Fibroblast of the aortic adventitia (primary cell): ENCODE measurements around the gene CEP44. TPM values are rescaled to one million over a fixed set of nuclear protein-coding genes. Genes with fewer than 3 reads are reported as not detected.
"Not testable (repeated sequence)": the region's sequence is repeated elsewhere in the genome, so short reads cannot be mapped to it uniquely, and the experiment has no call there.

Experiments used
- DNase-seq: peaks from one replicate; pipeline ENCODE4 v3.0.0-alpha.2; 2010; ENCODE audit warnings: low read depth
- H3K4me3 ChIP-seq: 2 replicates; pipeline ENCODE4 v1.5.1; 2011; ENCODE audit warnings: low read depth, mild to moderate bottlenecking, control low read depth, low read length, moderate library complexity
- CTCF ChIP-seq: IDR thresholded peaks from 2 replicates; pipeline ENCODE4 v1.5.1; 2011; ENCODE audit warnings: mild to moderate bottlenecking, low read length, control low read depth, inconsistent platforms; ENCODE audit not compliant: insufficient read depth
- total RNA-seq: library from RNA; depleted of rRNA; stranded (reverse); fragments of >200 nt; gene quantifications from 2 replicates; pipeline ENCODE4 v1.2.3, GENCODE V29; 2012; ENCODE audit warnings: low replicate concordance

CEP44 gene
- total RNA-seq, 1 donor: 22.7 TPM

- H3K4me3 ChIP-seq: no peak overlapping the region
- no peak for TF ChIP-seq CTCF
- DNase-seq: no peak
Observed at GRCh38 chr4:174362340-174362739, 78.6 kb downstream of the CEP44 start.

- H3K4me3 ChIP-seq, DNase-seq: not testable (repeated sequence)
Observed at GRCh38 chr4:174363782-174364181, 80.1 kb downstream of the CEP44 start.

GRCh38 chr4:174365018-174365587, 81.4 kb downstream of the CEP44 start:
- H3K4me3 ChIP-seq: no peak overlapping the region
- peak; percentile 17 for TF ChIP-seq CTCF
- DNase-seq: peak; percentile 76

- H3K4me3 ChIP-seq: no peak overlapping the region
- DNase-seq: no peak
- TF ChIP-seq CTCF: no peak
Observed at GRCh38 chr4:174369985-174370384, 86.3 kb downstream of the CEP44 start.

GRCh38 chr4:174373821-174374220, 90.1 kb downstream of the CEP44 start:
- no peak for DNase-seq
- H3K4me3 ChIP-seq: no peak overlapping the region
- TF ChIP-seq CTCF: no peak

- no peak for TF ChIP-seq CTCF
- DNase-seq: no peak
- no peak overlapping the region for H3K4me3 ChIP-seq
Observed at GRCh38 chr4:174375422-174375821, 91.7 kb downstream of the CEP44 start.

- DNase-seq: peak; percentile 14
- no peak for TF ChIP-seq CTCF
- no peak overlapping the region for H3K4me3 ChIP-seq
Observed at GRCh38 chr4:174377613-174378012, 93.9 kb downstream of the CEP44 start.
